ENCODE data around the gene BUD23. TPM values are rescaled to one million over a fixed set of nuclear protein-coding genes. Genes with fewer than 3 reads are reported as not detected.
"Not testable (repeated sequence)": the region's sequence is repeated elsewhere in the genome, so short reads cannot be mapped to it uniquely, and the experiment has no call there.

The BUD23 gene
- total and polyA plus RNA-seq, 7 donors = 50.4 to 155 (median 96.2) TPM

- Histone ChIP-seq H3K27me3 (ENCODE audit: insufficient read depth in 3 of 3, low read length in 2 of 3) (no peaks in the 10 kb centered on the region), H3K27ac (no peak overlapping the region), H3K9me3 (no peaks in the 10 kb centered on the region), H3K4me3 (no peak overlapping the region), H3K4me1 (no peaks in the 10 kb centered on the region), H3K36me3 (ENCODE audit: insufficient read depth in 1 of 2, low read depth in 1 of 2) (peaks cover 0 to 5% of the 10 kb centered on the region in 2 donors)
- TF ChIP-seq CTCF (IDR thresholded peaks at IDR 0.05) = no peak
- no peak for ATAC-seq
- no peak for DNase-seq
- intact Hi-C loops (cut with DNase I) = no loop called here
- WGBS, 3 donors = 84 to 87% (median 86%) methylated on average over 25 of the region's 25 CpGs
Measured at GRCh38 chr7:73706126-73707044, 23.0 kb downstream of the BUD23 start.

GRCh38 chr7:73707045-73707631, 23.7 kb downstream of the BUD23 start:
- intact Hi-C loops (cut with DNase I) = no loop called here
- ATAC-seq = no peak
- DNase-seq = peak; percentile 53 to 72

GRCh38 chr7:73708961-73709549, 25.7 kb downstream of the BUD23 start:
- no peaks in the 10 kb centered on the region for H3K36me3 ChIP-seq (ENCODE audit: insufficient read depth in 1 of 2, low read depth in 1 of 2)
- TF ChIP-seq CTCF (IDR thresholded peaks at IDR 0.05) = no peak
- no peak overlapping the region for H3K4me3 ChIP-seq
- DNase-seq = no peak
- intact Hi-C loops (cut with DNase I) = no loop called here
- H3K27ac ChIP-seq = no peak overlapping the region
- no peaks in the 10 kb centered on the region for H3K9me3 ChIP-seq
- H3K4me1 ChIP-seq = no peaks in the 10 kb centered on the region
- ATAC-seq = no peak
- WGBS, 3 donors = 89 to 97% (median 91%) methylated on average over 12 to 16 of the region's 16 CpGs
- H3K27me3 ChIP-seq (ENCODE audit: insufficient read depth in 3 of 3, low read length in 2 of 3) = no peaks in the 10 kb centered on the region

More at GRCh38 chr7:73707045-73707631, 23.7 kb downstream of the BUD23 start:
- Histone ChIP-seq H3K4me3 (no peak overlapping the region), H3K4me1 (no peaks in the 10 kb centered on the region), H3K36me3 (ENCODE audit: insufficient read depth in 1 of 2, low read depth in 1 of 2) (peaks cover 0 to 5% of the 10 kb centered on the region in 2 donors), H3K27me3 (ENCODE audit: insufficient read depth in 3 of 3, low read length in 2 of 3) (no peaks in the 10 kb centered on the region), H3K27ac (no peak overlapping the region), H3K9me3 (no peaks in the 10 kb centered on the region)
- TF ChIP-seq CTCF (IDR thresholded peaks at IDR 0.05) = no peak
- WGBS, 3 donors = 75 to 82% (median 76%) methylated on average over 11 to 15 of the region's 15 CpGs

GRCh38 chr7:73712773-73713172, 29.4 kb downstream of the BUD23 start:
- Histone ChIP-seq H3K4me3 (no peak overlapping the region), H3K27ac (no peak overlapping the region), H3K4me1 (peaks cover 2% of the 10 kb centered on the region), H3K27me3 (ENCODE audit: insufficient read depth in 3 of 3, low read length in 2 of 3) (no peaks in the 10 kb centered on the region), H3K36me3 (ENCODE audit: insufficient read depth in 1 of 2, low read depth in 1 of 2) (no peaks in the 10 kb centered on the region), H3K9me3 (no peaks in the 10 kb centered on the region)
- intact Hi-C loops (cut with DNase I) = no loop called here
- 80 to 96% (median 81%) methylated on average over 1 of the region's 1 CpG for WGBS, 3 donors
- TF ChIP-seq CTCF (IDR thresholded peaks at IDR 0.05) = no peak
- no peak for ATAC-seq
- no peak for DNase-seq

GRCh38 chr7:73713319-73713718, 29.9 kb downstream of the BUD23 start:
- DNase-seq; H3K27me3 ChIP-seq (ENCODE audit: insufficient read depth in 3 of 3, low read length in 2 of 3); intact Hi-C loops (cut with DNase I); H3K36me3 ChIP-seq (ENCODE audit: insufficient read depth in 1 of 2, low read depth in 1 of 2); ATAC-seq; H3K9me3 ChIP-seq; H3K4me1 ChIP-seq; H3K27ac ChIP-seq; H3K4me3 ChIP-seq: not testable (repeated sequence)
- WGBS, 3 donors = 94 to 99% (median 96%) methylated on average over 6 of the region's 6 CpGs
